ENCODE results near the gene KCNE3. TPM values are rescaled to one million over a fixed set of nuclear protein-coding genes. Genes with fewer than 3 reads are reported as not detected.

KCNE3 gene
- total and polyA plus RNA-seq, 9 of the 15 experiments (the other 6 are each of a cell fraction or from before 2014, with no cell fraction given), result 1.6 to 8.7 (median 6.2) TPM

- no peak for TF ChIP-seq CEBPZ (IDR thresholded peaks at IDR 0.05; ENCODE audit: borderline replicate concordance, low read depth, low read length)
- TF ChIP-seq CBX8 (IDR thresholded peaks at IDR 0.05; ENCODE audit: borderline replicate concordance, extremely low read depth, low read depth, low read length, poor library complexity, severe bottlenecking), result no peak
- no peak for TF ChIP-seq ZNF644 (tag; IDR thresholded peaks at IDR 0.05; ENCODE audit: low read depth)
- no peak for TF ChIP-seq ZNF282 (CRISPR knock-in tag; IDR thresholded peaks at IDR 0.05)
- TF ChIP-seq MCM5 (IDR thresholded peaks at IDR 0.05; ENCODE audit: low read depth), result no peak
- TF ChIP-seq TAF1 (IDR thresholded peaks at IDR 0.05; ENCODE audit: control insufficient read depth, extremely low read depth, insufficient read depth, low read length, severe bottlenecking), result no peak
- TF ChIP-seq SIN3A (IDR thresholded peaks at IDR 0.05; ENCODE audit: borderline replicate concordance in 2 of 2, control insufficient read depth in 1 of 2, low read depth in 2 of 2, low read length in 2 of 2), result no peak
- TF ChIP-seq KHSRP (IDR thresholded peaks at IDR 0.05), result no peak
- TF ChIP-seq EZH2 (IDR thresholded peaks at IDR 0.05; ENCODE audit: borderline replicate concordance, low read depth, low read length), result no peak
- peak in 1 of 2 experiments; percentile 49; a peak in 2 of 4 replicates for TF ChIP-seq MNT (conservative IDR thresholded peaks at IDR 0.05)
- TF ChIP-seq SMC3 (conservative IDR thresholded peaks at IDR 0.05; ENCODE audit: insufficient read depth, low read depth, low read length), result no peak
- TF ChIP-seq CHAMP1 (IDR thresholded peaks at IDR 0.05), result no peak
- TF ChIP-seq TBP (optimal IDR thresholded peaks at IDR 0.05; ENCODE audit: low read depth, low read length), result peak; percentile 40
- TF ChIP-seq NR2C1 (IDR thresholded peaks at IDR 0.05), result no peak
- no peak for TF ChIP-seq NR2C1 (tag; IDR thresholded peaks at IDR 0.05)
- TF ChIP-seq DPF2 (IDR thresholded peaks at IDR 0.05), result peak; percentile 79
- no peak for TF ChIP-seq CHD1 (IDR thresholded peaks at IDR 0.05; ENCODE audit: low read length)
- TF ChIP-seq HBP1 (CRISPR knock-in tag; IDR thresholded peaks at IDR 0.05), result 0 out of 2 replicates have a peak, but pooled peaks have one; percentile 17
- no peak for TF ChIP-seq TAF7 (tag; IDR thresholded peaks at IDR 0.05)
Measured at GRCh38 chr11:74459584-74459983, 7.8 kb downstream of the KCNE3 start (continued).
